ENCODE data around the gene CACNB1.
"Not testable (repeated sequence)": the region's sequence is repeated elsewhere in the genome, so short reads cannot be mapped to it uniquely, and the experiment has no call there.

The CACNB1 gene

GRCh38 chr17:39129544-39129943 lies 67.9 kb downstream of the CACNB1 start:
- in situ Hi-C loops (cut with MboI; ENCODE audit: low sequenced_read_pairs) = not testable (repeated sequence)

- in situ Hi-C loops (cut with MboI; ENCODE audit: low sequenced_read_pairs) = no loop called here
Measured at GRCh38 chr17:39126436-39126835, 71.0 kb downstream of the CACNB1 start.

GRCh38 chr17:39125143-39125875 lies 72.2 kb downstream of the CACNB1 start:
- in situ Hi-C loops (cut with MboI; ENCODE audit: low sequenced_read_pairs) = no loop called here

GRCh38 chr17:39123627-39124026 lies 73.8 kb downstream of the CACNB1 start:
- in situ Hi-C loops (cut with MboI; ENCODE audit: low sequenced_read_pairs) = no loop called here

All from hTERT RPE-1 (cell line).